22Rv1 (cell line): Measurements from ENCODE around the gene LETMD1.

Experiments used
- CTCF ChIP-seq: fragments of 450-650 bp; IDR thresholded peaks from 2 replicates; pipeline ENCODE4 v1.5.1; 2017; ENCODE audit warnings: mild to moderate bottlenecking
- ZFX ChIP-seq: fragments of 450-650 bp; IDR thresholded peaks from 2 replicates; pipeline ENCODE4 v1.6.1; 2017; ENCODE audit warnings: antibody characterized with exemption, borderline replicate concordance

DNA sequence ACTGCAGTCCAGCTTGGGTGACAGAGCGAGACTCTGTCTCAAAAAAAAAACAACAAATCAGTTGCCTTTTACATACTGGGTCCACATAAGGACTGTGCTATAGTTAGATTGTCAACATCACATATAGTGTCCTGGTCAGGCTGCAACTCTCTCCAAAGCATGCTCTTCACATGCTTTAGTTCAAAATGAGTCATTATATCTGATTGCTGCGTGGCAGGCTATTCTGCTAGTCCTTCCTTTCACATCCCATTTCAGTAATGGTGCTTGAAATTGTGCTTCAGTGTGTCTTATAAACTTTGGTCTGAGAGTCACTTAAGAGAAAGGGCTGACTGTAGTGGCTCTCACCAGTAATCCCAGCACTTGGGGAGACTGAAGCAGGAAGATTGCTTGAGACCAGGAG, 6.9 kb downstream of the LETMD1 start:
- TF ChIP-seq CTCF = no peak
- no peak for TF ChIP-seq ZFX
